Caco-2 (cell line): ENCODE data around the gene ESD. TPM values are rescaled to one million over a fixed set of nuclear protein-coding genes. Genes with fewer than 3 reads are reported as not detected.

Experiments used
- BruUV-seq: library from RNA; stranded (reverse); fragments of 400-500 nt; replicated peaks from 2 replicates; lab custom pipeline; 2021; lab: Mats Ljungman, UMichigan
- CTCF ChIA-PET: fragments of 300-600 bp; sonication (Branson Sonifier 250); formaldehyde crosslinking; loops from one replicate; lab custom pipeline; 2022; ENCODE audit warnings: antibody characterized with exemption; lab: Charles Lee
- POLR2A ChIA-PET: fragments of 300-600 bp; sonication (Branson Sonifier 250); formaldehyde crosslinking; loops from one replicate; lab custom pipeline; 2022; ENCODE audit warnings: antibody characterized with exemption; lab: Charles Lee
- DNase-seq, 2 experiments: peaks; one replicate each; pipeline versions ENCODE4 v3.0.0 to v3.0.0-alpha.2; 2020 to 2022
- H3K27me3 ChIP-seq: replicated peaks from 2 replicates; pipeline ENCODE4 v1.6.0; 2011; ENCODE audit warnings: low read length; ENCODE audit not compliant: control insufficient read depth, insufficient read depth
- H3K36me3 ChIP-seq: 2 replicates; pipeline ENCODE4 v1.5.1; 2011; ENCODE audit warnings: low read length; ENCODE audit not compliant: control insufficient read depth, insufficient read depth
- H3K4me1 ChIP-seq: fragments of 250-450 bp; sonication (Bioruptor Pico); 2 replicates; pipeline ENCODE4 v1.5.1; 2020; ENCODE audit warnings: mild to moderate bottlenecking
- H3K4me3 ChIP-seq: 2 replicates; pipeline ENCODE4 v1.5.1; 2011; ENCODE audit warnings: low read depth, mild to moderate bottlenecking, control low read depth, low read length
- H3K9me3 ChIP-seq: fragments of 250-450 bp; sonication (Bioruptor Pico); 2 replicates; pipeline ENCODE4 v1.5.1; 2020; ENCODE audit warnings: mild to moderate bottlenecking, moderate library complexity
- H3K27ac Mint-ChIP-seq: one replicate; pipeline ENCODE4 v1.8.0; 2022; ENCODE audit warnings: mixed read lengths; ENCODE audit not compliant: unreplicated experiment
- H3K27me3 Mint-ChIP-seq: one replicate; pipeline ENCODE4 v1.8.0; 2022; ENCODE audit warnings: mixed read lengths; ENCODE audit not compliant: insufficient read depth, unreplicated experiment
- H3K36me3 Mint-ChIP-seq: one replicate; pipeline ENCODE4 v1.8.0; 2022; ENCODE audit warnings: mild to moderate bottlenecking, mixed read lengths; ENCODE audit not compliant: insufficient read depth, unreplicated experiment
- H3K4me1 Mint-ChIP-seq: one replicate; pipeline ENCODE4 v1.8.0; 2022; ENCODE audit warnings: low read depth, mixed read lengths; ENCODE audit not compliant: unreplicated experiment
- H3K4me3 Mint-ChIP-seq: one replicate; pipeline ENCODE4 v1.8.0; 2022; ENCODE audit warnings: mild to moderate bottlenecking, moderate library complexity, mixed read lengths; ENCODE audit not compliant: unreplicated experiment
- H3K9me3 Mint-ChIP-seq: one replicate; pipeline ENCODE4 v1.8.0; 2022; ENCODE audit warnings: mixed read lengths; ENCODE audit not compliant: unreplicated experiment
- intact Hi-C: fragments of 100-400 bp; cut with micrococcal nuclease; formaldehyde crosslinking; loops from one replicate; pipeline ENCODE4 v1.10.0; 2022; ENCODE audit not compliant: unreplicated experiment
- total RNA-seq: library from RNA; stranded (reverse); gene quantifications from 2 replicates; pipeline ENCODE4 v1.2.3, GENCODE V29; 2022
- TF ChIP-seq, protein P1 (sequence below), 2 experiments: fragments of 200-600 bp in 1 of 2; IDR thresholded peaks; 1 replicate in 1 of 2; 2 replicates in 1 of 2; pipeline versions ENCODE4 v1.5.1 to v1.8.0; 2011 to 2022; ENCODE audit warnings: antibody characterized with exemption in 1 of 2, control low read depth in 1 of 2, inconsistent platforms in 1 of 2, low read depth in 1 of 2, low read length in 1 of 2, mild to moderate bottlenecking in 1 of 2, moderate library complexity in 1 of 2; ENCODE audit not compliant: insufficient read depth in 1 of 2, severe bottlenecking in 1 of 2, unreplicated experiment in 1 of 2

Gene ESD
- total RNA-seq, 1 experiment from 2014 or later, result 119 TPM

DNA sequence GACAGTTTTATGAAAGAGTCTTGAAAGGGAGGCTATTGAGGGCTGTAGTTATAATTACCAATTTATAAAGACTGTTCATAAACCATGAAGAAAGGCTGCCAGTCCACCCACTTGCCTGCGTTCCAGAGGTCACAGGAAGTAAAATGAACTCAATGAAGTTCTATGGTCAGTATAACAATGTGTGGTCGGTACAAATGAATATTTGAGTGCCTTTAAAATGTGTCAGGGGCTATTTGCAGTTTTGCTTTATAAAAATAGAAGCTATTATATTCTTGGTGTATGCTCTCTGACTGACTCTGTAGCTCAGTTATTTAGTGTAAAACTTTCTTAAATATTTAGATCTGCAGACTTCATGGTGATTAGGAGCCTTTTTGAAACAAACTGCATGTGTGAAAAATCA is 47.0 kb downstream of the ESD start:
- no TSS peak for BruUV-seq
- Histone ChIP-seq H3K27me3 (no peaks in the 10 kb centered on the region), H3K36me3 (peaks cover 8% of the 10 kb centered on the region), H3K9me3 (0 out of 2 replicates have a peak, but pooled peaks cover 4% of the 10 kb centered on the region), H3K4me3 (no peak overlapping the region), H3K4me1 (peaks cover 14% of the 10 kb centered on the region)
- H3K36me3 Mint-ChIP-seq, result peaks cover 65% of the 10 kb centered on the region
- TF ChIP-seq, protein P1, sequence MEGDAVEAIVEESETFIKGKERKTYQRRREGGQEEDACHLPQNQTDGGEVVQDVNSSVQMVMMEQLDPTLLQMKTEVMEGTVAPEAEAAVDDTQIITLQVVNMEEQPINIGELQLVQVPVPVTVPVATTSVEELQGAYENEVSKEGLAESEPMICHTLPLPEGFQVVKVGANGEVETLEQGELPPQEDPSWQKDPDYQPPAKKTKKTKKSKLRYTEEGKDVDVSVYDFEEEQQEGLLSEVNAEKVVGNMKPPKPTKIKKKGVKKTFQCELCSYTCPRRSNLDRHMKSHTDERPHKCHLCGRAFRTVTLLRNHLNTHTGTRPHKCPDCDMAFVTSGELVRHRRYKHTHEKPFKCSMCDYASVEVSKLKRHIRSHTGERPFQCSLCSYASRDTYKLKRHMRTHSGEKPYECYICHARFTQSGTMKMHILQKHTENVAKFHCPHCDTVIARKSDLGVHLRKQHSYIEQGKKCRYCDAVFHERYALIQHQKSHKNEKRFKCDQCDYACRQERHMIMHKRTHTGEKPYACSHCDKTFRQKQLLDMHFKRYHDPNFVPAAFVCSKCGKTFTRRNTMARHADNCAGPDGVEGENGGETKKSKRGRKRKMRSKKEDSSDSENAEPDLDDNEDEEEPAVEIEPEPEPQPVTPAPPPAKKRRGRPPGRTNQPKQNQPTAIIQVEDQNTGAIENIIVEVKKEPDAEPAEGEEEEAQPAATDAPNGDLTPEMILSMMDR (IDR thresholded peaks at IDR 0.05; ENCODE audit: insufficient read depth in 1 of 2, low read depth in 1 of 2, low read length in 1 of 2, severe bottlenecking in 1 of 2, unreplicated experiment in 1 of 2), result no peak
- POLR2A ChIA-PET, result no interaction called here
- CTCF ChIA-PET, result no interaction called here
- no peak for DNase-seq
- H3K4me3 Mint-ChIP-seq, result no peak overlapping the region
- no peaks in the 10 kb centered on the region for H3K27me3 Mint-ChIP-seq
- H3K9me3 Mint-ChIP-seq, result no peaks in the 10 kb centered on the region
- intact Hi-C loops, result no loop called here
- no peak overlapping the region for H3K27ac Mint-ChIP-seq
- peaks cover 17% of the 10 kb centered on the region for H3K4me1 Mint-ChIP-seq

DNA sequence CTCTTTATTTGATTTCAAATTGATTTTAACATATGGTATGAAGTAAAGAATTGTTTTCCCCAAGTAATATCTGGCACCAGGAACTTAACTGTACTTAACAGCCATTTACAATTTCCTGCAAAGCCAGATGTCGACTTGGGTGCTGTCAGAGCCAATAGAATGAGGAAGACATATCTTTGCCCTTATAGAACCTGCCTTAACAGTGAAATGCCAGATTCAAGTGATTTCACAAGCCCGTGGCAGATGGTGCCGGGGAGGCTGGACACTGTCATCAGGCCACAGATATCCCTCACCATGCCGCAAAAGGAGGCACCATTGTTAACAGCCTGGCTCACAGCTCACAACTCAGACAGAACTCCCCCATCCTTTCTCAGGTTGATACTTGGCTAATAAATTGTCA is 48.7 kb downstream of the ESD start:
- ChIA-PET CTCF (no interaction called here), POLR2A (no interaction called here)
- Mint-ChIP-seq H3K9me3 (no peaks in the 10 kb centered on the region), H3K4me3 (no peak overlapping the region), H3K27ac (no peak overlapping the region), H3K36me3 (peaks cover 76% of the 10 kb centered on the region), H3K27me3 (no peaks in the 10 kb centered on the region), H3K4me1 (peaks cover 17% of the 10 kb centered on the region)
- Histone ChIP-seq H3K4me1 (peaks cover 14% of the 10 kb centered on the region), H3K9me3 (0 out of 2 replicates have a peak, but pooled peaks cover 5% of the 10 kb centered on the region), H3K27me3 (no peaks in the 10 kb centered on the region), H3K4me3 (no peak overlapping the region), H3K36me3 (peaks cover 8% of the 10 kb centered on the region)
- intact Hi-C loops, result no loop called here
- no peak for DNase-seq
- TF ChIP-seq, protein P1 (IDR thresholded peaks at IDR 0.05; ENCODE audit: insufficient read depth in 1 of 2, low read depth in 1 of 2, low read length in 1 of 2, severe bottlenecking in 1 of 2, unreplicated experiment in 1 of 2), result no peak
- no TSS peak for BruUV-seq

DNA sequence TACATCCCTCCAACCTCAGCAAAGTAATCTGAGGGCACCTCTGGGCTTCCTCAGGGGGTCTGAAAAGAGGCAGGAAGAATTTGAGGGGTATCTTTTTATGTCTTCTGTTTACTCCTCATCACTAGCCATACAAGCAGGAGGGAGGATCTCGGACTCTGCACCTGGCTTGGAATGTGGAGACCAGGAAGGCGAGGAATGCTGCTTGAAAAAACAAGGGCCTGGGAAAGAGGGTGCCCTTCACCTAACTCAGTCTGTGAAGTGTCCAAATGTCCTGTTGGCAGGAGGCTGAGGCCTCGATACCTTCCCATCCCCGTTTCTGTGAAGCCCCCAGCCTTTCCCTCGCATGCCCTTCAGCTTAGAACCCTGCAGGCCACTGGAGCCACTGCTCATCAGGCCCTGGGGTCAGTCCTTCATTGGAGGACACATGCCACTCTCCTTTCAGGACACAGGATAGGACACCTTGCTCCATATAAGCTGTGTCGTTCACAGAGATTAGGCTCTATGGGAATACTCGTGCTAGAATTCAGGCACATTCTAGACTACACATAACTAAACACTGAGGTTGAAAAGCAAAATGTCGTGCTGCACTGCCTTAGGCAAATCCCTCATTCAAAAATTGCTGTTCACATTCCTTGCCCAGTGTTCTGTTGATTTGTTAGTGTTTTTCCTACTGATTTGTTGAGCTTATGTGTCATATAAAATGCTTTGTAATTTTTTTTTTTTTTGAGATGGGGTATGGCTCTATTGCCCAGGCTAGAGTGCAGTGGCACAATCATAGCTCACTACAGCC is 49.7 kb downstream of the ESD start:
- H3K27ac Mint-ChIP-seq, result peak overlapping the region; percentile 18
- intact Hi-C loops, result no loop called here
- H3K27me3 Mint-ChIP-seq, result no peaks in the 10 kb centered on the region
- ChIA-PET CTCF (no interaction called here), POLR2A (no interaction called here)
- H3K4me3 ChIP-seq, result no peak overlapping the region
- peaks cover 8% of the 10 kb centered on the region for H3K36me3 ChIP-seq
- H3K4me3 Mint-ChIP-seq, result no peak overlapping the region
- no peaks in the 10 kb centered on the region for H3K9me3 Mint-ChIP-seq
- peak; percentile 35 to 68 for DNase-seq
- peaks cover 82% of the 10 kb centered on the region for H3K36me3 Mint-ChIP-seq
- peaks cover 10% of the 10 kb centered on the region for H3K4me1 ChIP-seq
- BruUV-seq, result no TSS peak
- H3K27me3 ChIP-seq, result no peaks in the 10 kb centered on the region
- 0 out of 2 replicates have a peak, but pooled peaks cover 5% of the 10 kb centered on the region for H3K9me3 ChIP-seq
- TF ChIP-seq, protein P1 (IDR thresholded peaks at IDR 0.05; ENCODE audit: insufficient read depth in 1 of 2, low read depth in 1 of 2, low read length in 1 of 2, severe bottlenecking in 1 of 2, unreplicated experiment in 1 of 2), result no peak
- peaks cover 17% of the 10 kb centered on the region for H3K4me1 Mint-ChIP-seq
